Heart left ventricle (tissue), 16 donors: ENCODE results near the gene MORN5. TPM values are rescaled to one million over a fixed set of nuclear protein-coding genes. Genes with fewer than 3 reads are reported as not detected.
A peak's percentile ranks its signal among the peaks of the same experiment; 100 is the strongest.

Experiments
- ATAC-seq, 4 donors: fragments of 200-7000 bp; cut with Tn5 transposase; one replicate each; pipeline ENCODE4 v1.9.1; 2020 to 2022; ENCODE audit warnings: moderate library complexity in 4 of 4, mild to moderate bottlenecking in 3 of 4, moderate number of reproducible peaks in 1 of 4
- DNase-seq, 5 donors: peaks; one replicate each; pipeline ENCODE4 v3.0.0-alpha.2; 2020
- H3K27ac ChIP-seq, 12 donors: fragments of 200-600 bp; sonication (generic) in 4 of 12; one replicate each; pipeline versions ENCODE4 v1.5.0 to v1.8.0; 2016 to 2022; ENCODE audit warnings: mild to moderate bottlenecking in 2 of 12
- H3K27me3 ChIP-seq, 9 donors: fragments of 200-600 bp; sonication (generic) in 2 of 9; one replicate each; pipeline versions ENCODE4 v1.5.1 to v1.8.0; 2016 to 2022; ENCODE audit warnings: mild to moderate bottlenecking in 3 of 9
- H3K36me3 ChIP-seq, 9 donors: fragments of 200-600 bp; sonication (generic) in 2 of 9; one replicate each; pipeline versions ENCODE4 v1.5.0 to v1.8.0; 2018 to 2022; ENCODE audit warnings: mild to moderate bottlenecking in 2 of 9
- H3K4me1 ChIP-seq, 12 donors: fragments of 200-600 bp; sonication (generic) in 4 of 12; one replicate each; pipeline versions ENCODE4 v1.5.0 to v1.8.0; 2016 to 2022; ENCODE audit warnings: mild to moderate bottlenecking in 3 of 12
- H3K4me3 ChIP-seq, 12 donors: fragments of 200-600 bp; sonication (generic) in 4 of 12; one replicate each; pipeline versions ENCODE4 v1.5.0 to v1.8.0; 2017 to 2022; ENCODE audit warnings: mild to moderate bottlenecking in 9 of 12, moderate library complexity in 4 of 12
- H3K9me3 ChIP-seq, 12 donors: fragments of 200-600 bp; sonication (generic) in 4 of 12; one replicate each; pipeline versions ENCODE4 v1.5.0 to v1.8.0; 2016 to 2022; ENCODE audit warnings: mild to moderate bottlenecking in 1 of 12
- POLR2A ChIP-seq, 2 donors: fragments of 450-650 bp; IDR thresholded peaks; one replicate each; pipeline ENCODE4 v1.6.1; 2017; ENCODE audit warnings: antibody characterized with exemption in 2 of 2, mild to moderate bottlenecking in 2 of 2, moderate library complexity in 2 of 2
- WGBS, 4 donors: extraction: QIAGEN DNeasy Blood & Tissue Kit in 2 of 4; methylation state at CpG; one replicate each; pipeline versions ENCODE4 v1.1.5 to v1.1.7; 2013 to 2018; 5-methylcytosine and 5-hydroxymethylcytosine counted together
- intact Hi-C, 10 donors: fragments of 100-400 bp; cut with DNase I; formaldehyde crosslinking; loops; one replicate each; pipeline versions ENCODE4 v1.11.1 to v1.14.2; 2022
- polyA plus RNA-seq, 2 donors: library from polyadenylated mRNA; stranded (reverse); fragments of 200-250 nt; gene quantifications; one replicate each; pipeline ENCODE4 v1.2.3, GENCODE V29; 2013
- total RNA-seq, 9 donors: library from RNA; depleted of rRNA in 2 of 9; stranded (reverse); fragments of >200 nt in 2 of 9; fragmentation: NEBNext Ultra II Directional in 3 of 9; extraction: Animal tissue kit (Norgen Biotek cat#: 25700) in 3 of 9; gene quantifications; one replicate each; pipeline versions ENCODE4 v1.1.0 to v1.2.4, GENCODE V29; 2016 to 2023
- TF ChIP-seq, protein P1 (sequence below), 12 donors: fragments of 200-600 bp; sonication (generic) in 4 of 12; IDR thresholded peaks; one replicate each; pipeline versions ENCODE4 v1.5.0 to v1.8.0; 2018 to 2022; ENCODE audit warnings: antibody characterized with exemption in 12 of 12, mild to moderate bottlenecking in 5 of 12
- donor health status: ischemic (EF 13 %, LVEDD 7.1; RV severe dilation, severe dysfunction).
- donor health status: healthy with polysubstance abuse.
- donor health status: DM: no; HTN: yes; CAD: no.
- donor health status: DM: no; HTN: no; CAD: no.
- donor health status: ischemic (EF 25% LVEDD 6.9; RV normal size, moderate dysfunction).
- donor health status: ischemic (EF 25% LVEDD 5.7; RV mildly dilated, moderate dysfunction).
- donor health status: healthy.
- donor health status: DM: yes; HTN: yes; CAD: no.
- donor health status: ischemic (EF 35%, LVEDD 5.7; RV mildly dilated, moderate dysfunction).
- donor health status: nonischemic (EF 11% LVEDD 7.7; RV severe dilation, severe dysfunction).
- donor health status: DM: yes; HTN: yes; CAD: no.
- donor health status: PGD.
- donor health status: ischemic (EF 29% LVEDD 5.4; RV normal size, mild dysfunction).
- donor health status: nonischemic (EF 23%, LVEDD 6.1; RV moderate dilation, normal function).

MORN5 gene
- total and polyA plus RNA-seq, 11 donors = not detected

- H3K36me3 ChIP-seq = no peaks in the 10 kb centered on the region
- peaks cover 0 to 22% (median 14%) of the 10 kb centered on the region in 12 donors for H3K4me1 ChIP-seq
- no peak for TF ChIP-seq POLR2A (IDR thresholded peaks at IDR 0.05)
- TF ChIP-seq, protein P1, sequence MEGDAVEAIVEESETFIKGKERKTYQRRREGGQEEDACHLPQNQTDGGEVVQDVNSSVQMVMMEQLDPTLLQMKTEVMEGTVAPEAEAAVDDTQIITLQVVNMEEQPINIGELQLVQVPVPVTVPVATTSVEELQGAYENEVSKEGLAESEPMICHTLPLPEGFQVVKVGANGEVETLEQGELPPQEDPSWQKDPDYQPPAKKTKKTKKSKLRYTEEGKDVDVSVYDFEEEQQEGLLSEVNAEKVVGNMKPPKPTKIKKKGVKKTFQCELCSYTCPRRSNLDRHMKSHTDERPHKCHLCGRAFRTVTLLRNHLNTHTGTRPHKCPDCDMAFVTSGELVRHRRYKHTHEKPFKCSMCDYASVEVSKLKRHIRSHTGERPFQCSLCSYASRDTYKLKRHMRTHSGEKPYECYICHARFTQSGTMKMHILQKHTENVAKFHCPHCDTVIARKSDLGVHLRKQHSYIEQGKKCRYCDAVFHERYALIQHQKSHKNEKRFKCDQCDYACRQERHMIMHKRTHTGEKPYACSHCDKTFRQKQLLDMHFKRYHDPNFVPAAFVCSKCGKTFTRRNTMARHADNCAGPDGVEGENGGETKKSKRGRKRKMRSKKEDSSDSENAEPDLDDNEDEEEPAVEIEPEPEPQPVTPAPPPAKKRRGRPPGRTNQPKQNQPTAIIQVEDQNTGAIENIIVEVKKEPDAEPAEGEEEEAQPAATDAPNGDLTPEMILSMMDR (IDR thresholded peaks at IDR 0.05) = no peak
- no peak for ATAC-seq
- no peak overlapping the region for H3K4me3 ChIP-seq
- H3K27me3 ChIP-seq = no peaks in the 10 kb centered on the region
- H3K27ac ChIP-seq = no peak overlapping the region
- DNase-seq = no peak
- intact Hi-C loops = no loop called here
- H3K9me3 ChIP-seq = peaks cover 0 to 11% (median 0%) of the 10 kb centered on the region in 12 donors
Measured at GRCh38 chr9:122162415-122162814, 2.7 kb downstream of the MORN5 start.

DNA sequence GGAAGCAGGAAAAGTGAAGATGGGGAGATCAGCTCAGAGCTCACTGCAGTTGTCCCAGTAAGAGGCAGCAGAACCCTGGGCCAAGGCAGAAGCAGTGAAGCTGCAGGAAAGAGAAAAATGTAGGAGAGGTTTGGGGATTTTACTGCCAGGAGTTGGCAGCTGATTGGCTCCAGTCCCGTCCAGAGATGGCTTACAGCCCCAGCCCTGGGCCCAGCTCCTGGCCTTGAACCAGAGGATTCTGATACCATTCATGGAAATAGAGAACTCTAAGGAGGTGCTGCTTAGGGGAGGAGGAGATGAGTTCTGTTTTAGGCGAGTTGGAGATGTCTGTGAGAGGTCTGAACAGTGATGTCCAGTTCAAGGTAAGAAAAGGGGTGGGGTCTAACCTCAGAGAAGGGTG lies 4.6 kb downstream of the MORN5 start:
- Histone ChIP-seq H3K4me3 (no peak overlapping the region), H3K27me3 (no peaks in the 10 kb centered on the region), H3K4me1 (peaks cover 0 to 5% (median 0%) of the 10 kb centered on the region in 12 donors), H3K36me3 (no peaks in the 10 kb centered on the region), H3K27ac (peak overlapping the region in 1 of 12 donors; percentile 68), H3K9me3 (peaks cover 0 to 11% (median 0%) of the 10 kb centered on the region in 12 donors)
- WGBS, 4 donors = 21 to 42% (median 38%) methylated on average over 2 of the region's 2 CpGs
- intact Hi-C loops = no loop called here
- ATAC-seq = no peak
- DNase-seq = no peak
- TF ChIP-seq, protein P1 (IDR thresholded peaks at IDR 0.05) = no peak
- no peak for TF ChIP-seq POLR2A (IDR thresholded peaks at IDR 0.05)

DNA sequence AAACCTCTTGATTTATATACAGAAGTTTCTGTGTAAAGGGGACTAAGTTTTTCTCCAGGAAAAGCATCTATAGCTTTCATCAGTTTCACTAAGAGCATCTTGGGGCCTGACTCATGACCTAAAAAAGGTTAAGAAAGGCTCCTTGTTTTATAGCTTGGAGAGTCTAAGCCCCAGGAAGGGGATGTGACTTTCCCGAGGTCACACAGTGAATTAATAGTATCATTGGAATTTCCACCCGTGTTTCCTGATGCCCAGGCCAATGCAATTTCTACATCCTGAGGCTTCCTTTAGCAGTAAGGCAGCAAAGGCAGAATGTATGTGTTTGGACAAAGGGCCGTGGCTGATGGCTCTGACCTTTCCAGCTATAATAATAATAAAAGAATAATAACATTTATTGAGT lies 8.6 kb downstream of the MORN5 start:
- DNase-seq (no peak), ATAC-seq (peak in 1 of 4 donors; percentile 54)
- Histone ChIP-seq H3K27me3 (peaks cover 0 to 10% (median 0%) of the 10 kb centered on the region in 9 donors), H3K36me3 (no peaks in the 10 kb centered on the region), H3K4me1 (no peaks in the 10 kb centered on the region), H3K4me3 (no peak overlapping the region), H3K27ac (peak overlapping the region in 1 of 12 donors; percentile 42), H3K9me3 (no peaks in the 10 kb centered on the region)
- intact Hi-C loops = no loop called here
- WGBS, 4 donors = 46 to 65% (median 54%) methylated on average over 3 of the region's 3 CpGs
- TF ChIP-seq, protein P1 (IDR thresholded peaks at IDR 0.05) = no peak
- no peak for TF ChIP-seq POLR2A (IDR thresholded peaks at IDR 0.05)

- ATAC-seq = no peak
- Histone ChIP-seq H3K36me3 (no peaks in the 10 kb centered on the region), H3K4me3 (no peak overlapping the region), H3K4me1 (no peaks in the 10 kb centered on the region), H3K27ac (no peak overlapping the region), H3K27me3 (peaks cover 0 to 16% (median 0%) of the 10 kb centered on the region in 9 donors), H3K9me3 (no peaks in the 10 kb centered on the region)
- TF ChIP-seq, protein P1 (IDR thresholded peaks at IDR 0.05) = no peak
- TF ChIP-seq POLR2A (IDR thresholded peaks at IDR 0.05) = no peak
- intact Hi-C loops = no loop called here
- 79 to 84% (median 83%) methylated on average over 7 of the region's 7 CpGs for WGBS, 4 donors
- no peak for DNase-seq
Measured at GRCh38 chr9:122172131-122172530, 12.4 kb downstream of the MORN5 start.
